Body of pancreas (tissue), 4 donors: ENCODE results near the gene TNFSF8. TPM values are rescaled to one million over a fixed set of nuclear protein-coding genes. Genes with fewer than 3 reads are reported as not detected.

Experiments
- ATAC-seq: fragments of 150-250 bp; one replicate; pipeline ENCODE4 v1.9.1; 2016
- DNase-seq, 4 donors: peaks; one replicate each; pipeline ENCODE4 v3.0.0-alpha.2; 2019
- H3K27ac ChIP-seq, 4 donors: fragments of 200-600 bp; sonication (generic); 1 replicate in 3 of 4; 2 replicates in 1 of 4; pipeline versions ENCODE4 v1.5.1 to v1.6.1; 2016 to 2019; ENCODE audit warnings: mild to moderate bottlenecking in 1 of 4, mixed read lengths in 1 of 4, moderate library complexity in 1 of 4
- H3K27me3 ChIP-seq, 2 donors: fragments of 200-600 bp; sonication (generic); one replicate each; pipeline ENCODE4 v1.6.0; 2016; ENCODE audit warnings: mild to moderate bottlenecking in 1 of 2
- H3K36me3 ChIP-seq, 2 donors: fragments of 200-600 bp; sonication (generic); replicated peaks in 1 of 2; 2 replicates each; pipeline ENCODE4 v1.5.1; 2016; ENCODE audit warnings: low read depth in 2 of 2; ENCODE audit not compliant: insufficient read depth in 1 of 2
- H3K4me1 ChIP-seq: fragments of 200-600 bp; sonication (generic); one replicate; pipeline ENCODE4 v1.6.0; 2016
- H3K4me3 ChIP-seq, 2 donors: fragments of 200-600 bp; sonication (generic); 1 replicate in 1 of 2; 2 replicates in 1 of 2; pipeline ENCODE4 v1.5.1; 2016 to 2019
- H3K9me3 ChIP-seq, 3 donors: fragments of 200-600 bp; sonication (generic); 1 replicate in 2 of 3; 2 replicates in 1 of 3; pipeline ENCODE4 v1.5.1; 2016
- POLR2A ChIP-seq, 3 donors: fragments of 450-650 bp; IDR thresholded peaks; one replicate each; pipeline ENCODE4 v1.6.1; 2016; ENCODE audit warnings: antibody characterized with exemption in 3 of 3, mild to moderate bottlenecking in 2 of 3
- WGBS, 2 donors: methylation state at CpG; one replicate each; pipeline ENCODE4 v1.1.5; 2017; 5-methylcytosine and 5-hydroxymethylcytosine counted together
- intact Hi-C: fragments of 100-400 bp; cut with DNase I; formaldehyde crosslinking; loops from one replicate; pipeline ENCODE4 v1.15.1; 2023
- total RNA-seq, 2 donors: library from RNA; depleted of rRNA; stranded (reverse); fragments of >200 nt; gene quantifications; one replicate each; pipeline ENCODE4 v1.1.0, GENCODE V29; 2016
- TF ChIP-seq, protein P1 (sequence below), 7 experiments: fragments of 450-650 bp in 4 of 7; fragments of 200-600 bp in 3 of 7; sonication (generic) in 3 of 7; IDR thresholded peaks; one replicate each; pipeline ENCODE4 v1.5.1; 2016 to 2019; ENCODE audit warnings: antibody characterized with exemption in 7 of 7

Gene TNFSF8
- total RNA-seq, 2 donors from 2014 or later: 1.0 TPM; not detected in 1

DNA sequence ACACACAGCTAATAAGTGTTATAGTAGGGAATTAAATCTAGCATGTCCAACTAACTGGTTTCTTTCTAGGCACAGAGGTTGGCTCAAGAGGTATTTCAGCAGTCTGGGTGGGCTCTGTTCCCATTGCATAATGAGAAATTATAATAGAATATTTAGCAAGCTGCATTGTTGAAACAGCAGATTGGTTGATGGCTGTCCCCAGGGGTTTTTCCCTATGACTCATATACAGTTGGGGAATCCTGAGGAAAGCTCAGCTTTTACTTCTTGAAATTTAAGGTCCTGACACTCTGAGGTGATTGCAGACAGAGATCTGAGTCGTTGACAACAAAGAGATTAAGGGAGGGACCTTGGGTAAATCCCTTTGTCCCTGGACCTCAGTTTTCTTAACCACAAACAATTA, 38.3 kb upstream of the TNFSF8 start:
- H3K36me3 ChIP-seq: no peaks in the 10 kb centered on the region
- H3K27me3 ChIP-seq: no peaks in the 10 kb centered on the region
- intact Hi-C loops: no loop called here
- WGBS, 2 donors: 2 to 5% methylated on average over 1 of the region's 1 CpG
- ATAC-seq (no peak), DNase-seq (peak in 1 of 4 donors; percentile 7)
- no peak overlapping the region for H3K4me3 ChIP-seq
- no peaks in the 10 kb centered on the region for H3K9me3 ChIP-seq
- no peak for TF ChIP-seq POLR2A (IDR thresholded peaks at IDR 0.05)
- TF ChIP-seq, protein P1, sequence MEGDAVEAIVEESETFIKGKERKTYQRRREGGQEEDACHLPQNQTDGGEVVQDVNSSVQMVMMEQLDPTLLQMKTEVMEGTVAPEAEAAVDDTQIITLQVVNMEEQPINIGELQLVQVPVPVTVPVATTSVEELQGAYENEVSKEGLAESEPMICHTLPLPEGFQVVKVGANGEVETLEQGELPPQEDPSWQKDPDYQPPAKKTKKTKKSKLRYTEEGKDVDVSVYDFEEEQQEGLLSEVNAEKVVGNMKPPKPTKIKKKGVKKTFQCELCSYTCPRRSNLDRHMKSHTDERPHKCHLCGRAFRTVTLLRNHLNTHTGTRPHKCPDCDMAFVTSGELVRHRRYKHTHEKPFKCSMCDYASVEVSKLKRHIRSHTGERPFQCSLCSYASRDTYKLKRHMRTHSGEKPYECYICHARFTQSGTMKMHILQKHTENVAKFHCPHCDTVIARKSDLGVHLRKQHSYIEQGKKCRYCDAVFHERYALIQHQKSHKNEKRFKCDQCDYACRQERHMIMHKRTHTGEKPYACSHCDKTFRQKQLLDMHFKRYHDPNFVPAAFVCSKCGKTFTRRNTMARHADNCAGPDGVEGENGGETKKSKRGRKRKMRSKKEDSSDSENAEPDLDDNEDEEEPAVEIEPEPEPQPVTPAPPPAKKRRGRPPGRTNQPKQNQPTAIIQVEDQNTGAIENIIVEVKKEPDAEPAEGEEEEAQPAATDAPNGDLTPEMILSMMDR (IDR thresholded peaks at IDR 0.05): no peak
- H3K27ac ChIP-seq: no peak overlapping the region
- H3K4me1 ChIP-seq: peaks cover 7% of the 10 kb centered on the region

DNA sequence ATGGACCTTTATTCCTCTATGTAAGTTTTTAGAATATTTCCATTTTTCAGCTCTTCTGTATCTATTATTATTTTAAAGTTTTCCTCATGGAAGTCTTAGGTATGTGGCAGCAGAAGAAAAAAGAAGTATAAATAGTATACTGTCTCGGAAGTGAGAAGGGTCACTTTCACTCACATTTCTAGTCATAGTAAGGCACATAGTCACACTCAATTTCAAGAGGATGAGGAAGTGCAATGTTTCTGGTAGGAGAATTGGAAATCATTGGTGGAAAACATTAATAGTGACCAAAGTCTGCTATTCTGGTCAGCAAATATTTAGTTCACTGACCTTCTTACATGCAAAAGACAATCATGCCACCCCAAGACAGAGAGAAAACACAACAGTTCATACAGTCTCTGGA, 35.2 kb upstream of the TNFSF8 start:
- no peak overlapping the region for H3K4me3 ChIP-seq
- peaks cover 7% of the 10 kb centered on the region for H3K4me1 ChIP-seq
- no peak for TF ChIP-seq POLR2A (IDR thresholded peaks at IDR 0.05)
- TF ChIP-seq, protein P1 (IDR thresholded peaks at IDR 0.05): no peak
- ATAC-seq (no peak), DNase-seq (no peak)
- no peaks in the 10 kb centered on the region for H3K36me3 ChIP-seq
- no peak overlapping the region for H3K27ac ChIP-seq
- intact Hi-C loops: no loop called here
- 54 to 69% methylated on average over 1 of the region's 1 CpG for WGBS, 2 donors
- no peaks in the 10 kb centered on the region for H3K9me3 ChIP-seq
- no peaks in the 10 kb centered on the region for H3K27me3 ChIP-seq

DNA sequence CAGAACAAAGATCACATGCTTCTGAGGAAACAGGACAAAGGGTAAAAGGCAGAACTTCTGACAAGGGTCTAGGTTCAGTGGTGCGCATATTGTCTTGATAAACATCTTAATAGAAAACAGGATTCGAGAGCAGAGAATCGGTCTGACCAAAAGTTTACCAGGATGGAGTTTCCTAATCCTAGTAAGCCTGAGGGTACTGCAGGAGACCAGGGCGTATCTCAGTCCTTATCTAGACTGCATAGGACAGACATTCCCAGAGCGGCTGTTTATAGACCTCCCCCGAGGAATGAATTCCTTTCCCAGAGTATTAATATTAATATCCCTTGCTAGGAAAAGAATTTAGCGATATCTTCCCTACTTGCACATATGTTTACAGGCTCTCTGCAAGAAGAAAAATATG, 32.4 kb upstream of the TNFSF8 start:
- no peak for TF ChIP-seq POLR2A (IDR thresholded peaks at IDR 0.05)
- TF ChIP-seq, protein P1 (IDR thresholded peaks at IDR 0.05): no peak
- Histone ChIP-seq H3K9me3 (no peaks in the 10 kb centered on the region), H3K36me3 (no peaks in the 10 kb centered on the region), H3K4me1 (no peaks in the 10 kb centered on the region), H3K27ac (no peak overlapping the region), H3K27me3 (no peaks in the 10 kb centered on the region), H3K4me3 (no peak overlapping the region)
- WGBS, 2 donors: 70 to 89% methylated on average over 7 of the region's 7 CpGs
- no peak for ATAC-seq
- DNase-seq: no peak
- intact Hi-C loops: no loop called here

DNA sequence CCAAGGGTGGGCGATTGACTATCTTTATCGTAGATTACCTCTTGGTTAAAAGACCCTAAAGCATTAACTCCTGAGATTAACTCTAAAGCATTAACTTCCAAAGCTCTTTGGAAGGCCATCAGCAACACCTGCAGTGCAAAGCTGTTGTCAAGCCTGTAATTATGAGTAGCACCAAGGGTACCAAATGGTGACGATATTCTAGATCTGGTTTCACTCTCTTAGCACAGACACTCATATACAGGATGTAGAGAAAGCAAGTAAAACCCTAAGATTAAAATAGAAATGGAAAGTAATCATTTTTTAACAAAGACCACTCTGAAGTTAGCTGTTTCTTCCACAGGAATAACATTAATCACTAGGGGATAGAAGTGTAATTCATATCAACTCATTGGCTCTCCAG, 29.9 kb upstream of the TNFSF8 start:
- no peak for ATAC-seq
- 50 to 55% methylated on average over 3 of the region's 3 CpGs for WGBS, 2 donors

DNA sequence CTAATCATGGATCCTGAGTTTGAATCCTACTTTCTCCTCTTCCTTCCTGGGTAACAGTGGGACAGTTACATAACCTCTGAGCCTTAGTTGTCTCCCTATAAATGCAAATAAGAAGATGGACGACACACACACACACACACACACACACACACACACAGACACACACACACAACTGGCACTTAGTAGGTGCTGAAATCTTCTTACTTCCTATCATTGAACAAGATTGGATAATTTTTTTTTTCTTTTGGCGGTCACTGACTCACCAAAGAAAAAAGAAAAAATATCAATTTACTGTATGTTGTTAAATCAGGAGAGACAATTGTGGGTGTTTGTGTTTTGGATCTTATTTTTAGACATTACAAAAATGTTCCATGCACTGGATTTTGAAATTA, 28.4 kb upstream of the TNFSF8 start:
- Histone ChIP-seq H3K36me3 (no peaks in the 10 kb centered on the region), H3K4me1 (no peaks in the 10 kb centered on the region), H3K4me3 (no peak overlapping the region), H3K27ac (peak overlapping the region in 1 of 4 donors; percentile 51), H3K9me3 (no peaks in the 10 kb centered on the region), H3K27me3 (no peaks in the 10 kb centered on the region)
- 64 to 67% methylated on average over 2 of the region's 2 CpGs for WGBS, 2 donors
- DNase-seq (no peak), ATAC-seq (no peak)
- TF ChIP-seq POLR2A (IDR thresholded peaks at IDR 0.05): no peak
- TF ChIP-seq, protein P1 (IDR thresholded peaks at IDR 0.05): no peak
- intact Hi-C loops: no loop called here

More for the DNA sequence above, 29.9 kb upstream of the TNFSF8 start:
- no peak overlapping the region for H3K4me3 ChIP-seq
- no peaks in the 10 kb centered on the region for H3K27me3 ChIP-seq
- no peaks in the 10 kb centered on the region for H3K36me3 ChIP-seq
- DNase-seq: no peak
- no peaks in the 10 kb centered on the region for H3K9me3 ChIP-seq
- intact Hi-C loops: no loop called here
- no peaks in the 10 kb centered on the region for H3K4me1 ChIP-seq
- TF ChIP-seq POLR2A (IDR thresholded peaks at IDR 0.05): no peak
- TF ChIP-seq, protein P1 (IDR thresholded peaks at IDR 0.05): no peak
- no peak overlapping the region for H3K27ac ChIP-seq
